Transverse colon (tissue), 4 donors: ENCODE results near the gene GOLGA8R. TPM values are rescaled to one million over a fixed set of nuclear protein-coding genes. Genes with fewer than 3 reads are reported as not detected.
"Not testable (repeated sequence)": the region's sequence is repeated elsewhere in the genome, so short reads cannot be mapped to it uniquely, and the experiment has no call there.

Source experiments
- DNase-seq: peaks from one replicate; pipeline ENCODE4 v3.0.0-alpha.2; 2019
- H3K27ac ChIP-seq, 4 donors: fragments of 200-600 bp; sonication (generic); 2 replicates each; pipeline ENCODE4 v1.5.1; 2016 to 2018; ENCODE audit warnings: inconsistent platforms in 4 of 4
- H3K27me3 ChIP-seq: fragments of 200-600 bp; sonication (generic); 2 replicates; pipeline ENCODE4 v1.5.1; 2017; ENCODE audit warnings: inconsistent platforms
- H3K36me3 ChIP-seq, 4 donors: fragments of 200-600 bp; sonication (generic); 2 replicates each; pipeline ENCODE4 v1.5.1; 2017 to 2019; ENCODE audit warnings: inconsistent platforms in 4 of 4
- H3K4me1 ChIP-seq, 4 donors: fragments of 200-600 bp; sonication (generic); 2 replicates each; pipeline ENCODE4 v1.5.1; 2017 to 2020; ENCODE audit warnings: inconsistent platforms in 4 of 4
- H3K4me3 ChIP-seq, 4 donors: fragments of 200-600 bp; sonication (generic); 1 replicate in 1 of 4; 2 replicates in 3 of 4; pipeline versions ENCODE4 v1.5.1 to v1.6.1; 2017 to 2019; ENCODE audit warnings: inconsistent platforms in 4 of 4
- H3K9me3 ChIP-seq, 2 donors: fragments of 200-600 bp; sonication (generic); 2 replicates each; pipeline ENCODE4 v1.5.1; 2017 to 2019; ENCODE audit warnings: inconsistent platforms in 2 of 2
- WGBS, 2 donors: methylation state at CpG; one replicate each; pipeline ENCODE4 v1.1.5; 2018; ENCODE audit warnings: low coverage in 1 of 2; 5-methylcytosine and 5-hydroxymethylcytosine counted together
- in situ Hi-C, 4 donors: fragments of 200-750 bp; cut with MboI; loops; one replicate each; pipeline versions ENCODE4 v1.15.0 to v1.15.1; 2017; ENCODE audit warnings: low sequenced_read_pairs in 3 of 4, low pct_ligation_motif_present in 1 of 4, low pct_unique_long_range_greater_than_20kb in 1 of 4
- intact Hi-C: fragments of 100-400 bp; cut with DNase I; formaldehyde crosslinking; loops from one replicate; pipeline ENCODE4 v1.15.1; 2023; ENCODE audit warnings: low total_unique reads
- total RNA-seq, 4 donors: library from RNA; depleted of rRNA; stranded (reverse); fragments of >200 nt; gene quantifications; one replicate each; pipeline ENCODE4 v1.1.0, GENCODE V29; 2016

The GOLGA8R gene, protein sequence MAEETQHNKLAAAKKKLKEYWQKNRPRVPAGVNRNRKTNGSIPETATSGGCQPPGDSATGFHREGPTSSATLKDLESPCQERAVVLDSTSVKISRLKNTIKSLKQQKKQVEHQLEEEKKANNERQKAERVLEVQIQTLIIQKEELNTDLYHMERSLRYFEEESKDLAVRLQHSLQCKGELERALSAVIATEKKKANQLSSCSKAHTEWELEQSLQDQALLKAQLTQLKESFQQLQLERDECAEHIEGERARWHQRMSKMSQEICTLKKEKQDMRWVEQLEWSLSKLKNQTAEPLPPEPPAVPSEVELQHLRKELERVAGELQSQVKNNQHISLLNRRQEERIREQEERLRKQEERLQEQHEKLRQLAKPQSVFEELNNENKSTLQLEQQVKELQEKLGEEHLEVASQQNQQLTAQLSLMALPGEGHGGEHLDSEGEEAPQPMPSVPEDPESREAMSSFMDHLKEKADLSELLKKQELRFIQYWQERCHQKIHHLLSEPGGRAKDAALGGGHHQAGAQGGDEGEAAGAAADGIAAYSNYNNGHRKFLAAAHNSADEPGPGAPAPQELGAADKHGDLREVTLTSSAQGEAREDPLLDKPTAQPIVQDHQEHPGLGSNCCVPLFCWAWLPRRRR
- total RNA-seq = 1 to 10 TPM in 3 of 4 donors, not detected in 1; 2.9 to 3.7 (median 3.6) TPM

DNA sequence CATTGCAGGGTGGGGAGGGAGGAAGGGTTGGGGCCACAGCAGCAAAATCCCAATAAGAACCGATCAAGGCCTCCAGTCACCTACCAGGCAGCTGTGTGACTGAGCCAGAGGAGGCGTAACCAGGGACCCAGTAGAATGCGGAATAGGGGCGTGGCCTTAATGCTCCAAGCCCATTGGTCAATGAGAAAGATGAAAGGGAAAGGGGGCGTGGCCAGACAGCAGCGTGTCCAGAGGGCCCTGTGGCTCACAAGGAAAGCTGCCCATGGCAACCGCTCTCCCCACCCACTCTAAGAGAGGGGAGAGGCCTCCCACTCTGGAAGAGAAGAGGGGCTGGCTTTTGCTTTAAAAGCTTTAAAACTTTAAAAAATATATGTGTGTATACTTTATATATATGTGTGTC is at the start of gene GOLGA8R:
Gene GOLGA8R, minus strand, starts transcription at position 101 of the 400 bp plus-strand sequence. Its CDS starts 98 bp downstream, at position 3.
- H3K4me1 ChIP-seq, H3K27me3 ChIP-seq, H3K9me3 ChIP-seq, H3K4me3 ChIP-seq, H3K27ac ChIP-seq, DNase-seq, intact Hi-C loops, in situ Hi-C loops, H3K36me3 ChIP-seq: not testable (repeated sequence)
- WGBS, 2 donors = no CpG with 5 or more reads among the region's 7 CpGs

DNA sequence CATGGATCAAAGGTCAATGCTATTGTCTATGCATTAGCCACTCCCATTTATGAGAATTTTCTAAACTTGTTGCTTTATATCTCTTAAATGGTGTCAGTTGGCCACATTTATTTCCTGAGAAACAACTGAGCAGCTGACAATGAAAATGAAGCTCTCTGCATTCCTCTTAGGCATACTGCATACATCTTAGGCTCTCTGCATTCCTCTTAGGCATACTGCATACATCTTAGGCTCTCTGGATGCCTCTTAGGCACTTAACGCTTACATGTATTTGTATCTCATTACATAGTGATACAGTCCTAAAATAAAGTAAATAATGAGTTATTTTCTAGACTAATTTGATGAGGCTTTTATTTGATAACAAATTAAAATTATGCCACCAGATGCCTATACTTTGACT is 49.8 kb upstream of the GOLGA8R start:
- WGBS, 2 donors = no CpG with 5 or more reads among the region's 1 CpG
- H3K9me3 ChIP-seq, H3K27me3 ChIP-seq, H3K4me3 ChIP-seq, H3K36me3 ChIP-seq, H3K4me1 ChIP-seq, H3K27ac ChIP-seq, DNase-seq, in situ Hi-C loops, intact Hi-C loops: not testable (repeated sequence)

DNA sequence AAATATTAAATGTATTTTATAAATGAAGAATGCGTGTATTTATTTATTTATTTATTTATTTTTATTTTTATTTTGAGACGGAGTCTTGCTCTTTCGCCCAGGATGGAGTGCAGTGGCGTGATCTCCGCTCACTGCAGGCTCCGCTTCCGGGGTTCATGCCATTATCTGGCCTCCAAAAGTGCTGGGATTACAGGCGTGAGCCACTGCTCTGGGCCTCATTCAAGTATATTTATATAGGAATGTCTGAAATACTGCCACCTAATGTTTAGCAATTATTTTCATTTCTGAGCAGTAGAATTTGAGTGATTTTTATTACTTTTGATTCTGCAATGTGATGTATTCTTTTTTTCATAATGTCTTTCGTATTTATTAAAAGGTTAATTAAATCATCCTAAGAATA is 48.1 kb upstream of the GOLGA8R start:
- H3K36me3 ChIP-seq, intact Hi-C loops, H3K27ac ChIP-seq, H3K4me1 ChIP-seq, H3K27me3 ChIP-seq, in situ Hi-C loops, H3K4me3 ChIP-seq, H3K9me3 ChIP-seq, DNase-seq: not testable (repeated sequence)
- WGBS, 2 donors = no CpG with 5 or more reads among the region's 9 CpGs

DNA sequence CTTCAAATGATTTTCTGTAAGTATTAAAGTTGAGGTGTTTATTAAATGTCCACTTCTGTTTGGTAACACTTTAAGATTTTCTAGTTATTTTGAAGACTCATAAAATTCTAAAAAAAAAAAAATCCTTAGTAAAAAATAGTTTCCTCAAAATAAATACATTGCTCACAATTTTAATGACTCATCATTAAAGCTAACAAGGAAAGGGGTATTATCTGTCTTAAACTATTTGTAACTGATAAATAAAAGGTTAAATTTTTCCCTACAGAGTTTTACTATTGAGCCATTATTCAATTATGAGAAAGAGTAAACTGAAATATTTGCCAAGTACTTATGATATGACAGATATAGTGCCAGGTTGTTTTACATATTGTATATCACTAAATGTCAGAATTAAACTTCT is 38.6 kb upstream of the GOLGA8R start:
- DNase-seq, H3K9me3 ChIP-seq, intact Hi-C loops, H3K4me3 ChIP-seq, in situ Hi-C loops, H3K27me3 ChIP-seq, H3K4me1 ChIP-seq, H3K27ac ChIP-seq, H3K36me3 ChIP-seq: not testable (repeated sequence)

DNA sequence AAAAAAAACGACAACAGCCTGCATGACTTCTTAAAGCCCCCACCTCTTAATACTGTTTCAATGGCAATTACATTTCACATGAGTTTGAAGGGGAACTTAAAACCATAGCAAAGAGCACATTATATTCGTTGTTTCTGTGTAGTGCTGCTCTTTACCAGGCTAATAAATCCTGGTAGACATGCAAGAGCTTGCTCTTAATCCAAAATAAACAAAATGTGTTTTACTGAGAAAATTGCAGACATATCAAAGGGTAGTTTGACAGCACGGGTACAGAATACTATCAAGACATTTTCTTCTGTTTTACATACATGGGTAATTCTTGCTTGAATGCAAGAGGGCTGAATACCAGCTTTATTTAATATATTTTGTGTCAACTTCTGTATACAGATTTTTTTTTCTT is 24.3 kb upstream of the GOLGA8R start:
- H3K9me3 ChIP-seq, intact Hi-C loops, DNase-seq, H3K4me3 ChIP-seq, H3K4me1 ChIP-seq, H3K27me3 ChIP-seq, in situ Hi-C loops, H3K27ac ChIP-seq, H3K36me3 ChIP-seq: not testable (repeated sequence)
- 46% methylated on average over 2 of the region's 3 CpGs; no CpG with 5 or more reads in 1 of the 2 donors for WGBS, 2 donors

DNA sequence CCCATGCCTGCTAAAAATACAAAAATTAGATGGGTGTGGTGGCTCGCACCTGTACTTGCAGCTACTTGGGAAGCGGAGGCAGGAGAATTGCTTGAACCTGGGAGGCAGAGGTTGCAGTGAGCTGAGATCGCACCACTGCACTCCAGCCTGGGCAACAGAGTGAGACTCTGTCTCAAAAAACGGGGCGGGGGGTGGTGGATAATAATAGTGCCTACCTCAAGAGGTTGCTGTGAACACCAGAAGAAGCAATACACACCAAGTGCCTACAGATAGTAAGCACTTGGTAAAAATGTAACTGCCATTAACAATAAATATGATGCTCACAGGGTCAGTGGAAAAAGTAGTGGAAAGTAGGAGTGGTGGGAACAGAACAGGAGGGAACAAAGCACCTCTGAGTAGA is 21.8 kb upstream of the GOLGA8R start:
- H3K27me3 ChIP-seq, intact Hi-C loops, H3K9me3 ChIP-seq, H3K4me3 ChIP-seq, DNase-seq, H3K36me3 ChIP-seq, in situ Hi-C loops, H3K27ac ChIP-seq, H3K4me1 ChIP-seq: not testable (repeated sequence)
- WGBS, 2 donors = 95% methylated on average over 3 of the region's 5 CpGs; no CpG with 5 or more reads in 1 of the 2 donors

DNA sequence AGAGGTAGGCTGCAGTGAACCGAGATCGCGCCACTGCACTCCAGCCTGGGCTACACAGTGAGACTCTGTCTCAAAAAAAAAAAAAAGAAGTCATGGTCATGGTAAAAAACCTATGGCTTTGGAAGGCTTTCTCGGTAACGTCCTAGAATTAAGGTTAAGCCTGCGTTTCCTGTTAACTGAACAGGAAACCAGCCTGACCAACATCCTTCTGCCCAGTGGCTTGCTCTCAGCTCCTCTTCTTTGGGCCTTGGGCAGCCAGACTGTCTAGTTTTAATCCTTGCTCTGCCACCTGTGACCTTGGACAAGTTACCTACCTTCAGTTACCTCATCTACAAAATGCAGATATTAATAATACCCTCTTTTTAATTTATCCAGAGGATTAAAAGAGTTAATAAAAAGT is 6.7 kb upstream of the GOLGA8R start:
- H3K9me3 ChIP-seq, H3K4me1 ChIP-seq, DNase-seq, in situ Hi-C loops, intact Hi-C loops, H3K4me3 ChIP-seq, H3K36me3 ChIP-seq, H3K27ac ChIP-seq, H3K27me3 ChIP-seq: not testable (repeated sequence)
- WGBS, 2 donors = 66 to 100% methylated on average over 3 to 6 of the region's 6 CpGs

DNA sequence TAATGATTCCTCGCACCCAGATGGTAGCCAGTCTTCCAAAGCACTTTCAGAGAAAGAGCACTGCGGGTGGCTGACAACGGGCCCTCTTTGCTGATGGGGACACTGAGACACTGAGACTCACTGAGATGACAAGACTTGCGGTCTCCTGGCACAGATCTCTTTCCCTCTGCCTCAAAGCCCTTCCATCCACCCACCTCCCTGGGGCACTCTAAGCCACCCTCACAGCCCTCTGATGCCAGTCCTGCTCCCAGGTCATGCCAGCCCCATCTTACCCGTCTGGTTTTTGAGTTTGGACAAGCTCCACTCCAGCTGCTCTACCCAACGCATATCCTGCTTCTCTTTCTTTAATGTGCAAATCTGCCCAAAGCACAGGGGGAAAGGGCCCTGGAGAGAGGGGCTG is 6.4 kb downstream of the GOLGA8R start:
- WGBS, 2 donors = 78 to 93% methylated on average over 3 to 6 of the region's 6 CpGs
- H3K27me3 ChIP-seq, H3K4me1 ChIP-seq, H3K36me3 ChIP-seq, intact Hi-C loops, H3K4me3 ChIP-seq, H3K27ac ChIP-seq, DNase-seq, H3K9me3 ChIP-seq, in situ Hi-C loops: not testable (repeated sequence)
